NCI-H2081 (cell line): ENCODE data around the gene RPL22L1.
"Not testable (repeated sequence)": the region's sequence is repeated elsewhere in the genome, so short reads cannot be mapped to it uniquely, and the experiment has no call there.

Source experiments
- DNase-seq, 2 experiments: peaks; one replicate each; lab custom pipeline; 2025; lab: John Stamatoyannopoulos, UW

The RPL22L1 gene

GRCh38 chr3:170869645-170870593, at the start of gene RPL22L1:
RPL22L1 (minus strand) TSS chr3:170870195; CDS start chr3:170870167, 28 bp downstream.
- DNase-seq, result no peak

GRCh38 chr3:170918715-170919114, 48.7 kb upstream of the RPL22L1 start:
- no peak for DNase-seq

GRCh38 chr3:170914690-170915089, 44.7 kb upstream of the RPL22L1 start:
- no peak for DNase-seq

GRCh38 chr3:170914212-170914611, 44.2 kb upstream of the RPL22L1 start:
- no peak for DNase-seq

GRCh38 chr3:170911051-170911450, 41.1 kb upstream of the RPL22L1 start:
- DNase-seq, result no peak

- DNase-seq, result no peak
Measured at GRCh38 chr3:170910542-170910941, 40.5 kb upstream of the RPL22L1 start.

GRCh38 chr3:170909129-170909903, 39.3 kb upstream of the RPL22L1 start:
- DNase-seq, result no peak

GRCh38 chr3:170908235-170909116, 38.5 kb upstream of the RPL22L1 start, which contains the start of gene EIF5A2:
EIF5A2 (minus strand) TSS chr3:170908637; CDS start chr3:170907806, 831 bp downstream.
- peak; percentile 99 to 100 for DNase-seq

GRCh38 chr3:170907637-170908234, 37.7 kb upstream of the RPL22L1 start:
- no peak for DNase-seq

- DNase-seq, result no peak
Measured at GRCh38 chr3:170905862-170906261, 35.9 kb upstream of the RPL22L1 start.

GRCh38 chr3:170903123-170903522, 33.1 kb upstream of the RPL22L1 start:
- no peak for DNase-seq

- no peak for DNase-seq
Measured at GRCh38 chr3:170899455-170899854, 29.5 kb upstream of the RPL22L1 start.

GRCh38 chr3:170897978-170898377, 28.0 kb upstream of the RPL22L1 start:
- DNase-seq, result no peak

- not testable (repeated sequence) for DNase-seq
Measured at GRCh38 chr3:170897199-170897598, 27.2 kb upstream of the RPL22L1 start.

- DNase-seq, result no peak
Measured at GRCh38 chr3:170896781-170897180, 26.8 kb upstream of the RPL22L1 start.

- not testable (repeated sequence) for DNase-seq
Measured at GRCh38 chr3:170896333-170896732, 26.3 kb upstream of the RPL22L1 start.

GRCh38 chr3:170893895-170894294, 23.9 kb upstream of the RPL22L1 start:
- no peak for DNase-seq

- DNase-seq, result no peak
Measured at GRCh38 chr3:170889630-170890029, 19.6 kb upstream of the RPL22L1 start.

- DNase-seq, result no peak
Measured at GRCh38 chr3:170889132-170889531, 19.1 kb upstream of the RPL22L1 start.

- not testable (repeated sequence) for DNase-seq
Measured at GRCh38 chr3:170884109-170884930, 14.3 kb upstream of the RPL22L1 start.
